Cardiac muscle cell (in vitro differentiated cells and primary cell): ENCODE data around the gene CD3E. TPM values are rescaled to one million over a fixed set of nuclear protein-coding genes. Genes with fewer than 3 reads are reported as not detected.

Experiments used
- DNase-seq, 2 donors: peaks; one replicate each; pipeline versions ENCODE4 v3.0.0 to v3.0.0-alpha.2; 2010 to 2017; ENCODE audit warnings: low read depth in 1 of 2, low spot score in 1 of 2
- H3K27ac ChIP-seq: fragments of 200-600 bp; sonication (generic); 2 replicates; pipeline ENCODE4 v1.5.1; 2016
- H3K27me3 ChIP-seq: fragments of 200-600 bp; sonication (generic); 2 replicates; pipeline ENCODE4 v1.6.0; 2016; ENCODE audit warnings: control low read depth
- H3K36me3 ChIP-seq: fragments of 200-600 bp; sonication (generic); 2 replicates; pipeline ENCODE4 v1.5.1; 2016; ENCODE audit warnings: control low read depth
- H3K4me1 ChIP-seq: fragments of 200-600 bp; sonication (generic); 2 replicates; pipeline ENCODE4 v1.8.1; 2017; ENCODE audit warnings: low read depth, mild to moderate bottlenecking, mixed run types
- H3K4me3 ChIP-seq: fragments of 200-600 bp; sonication (generic); 2 replicates; pipeline ENCODE4 v1.5.1; 2016; ENCODE audit warnings: mild to moderate bottlenecking
- H3K9me3 ChIP-seq: fragments of 200-600 bp; sonication (generic); 2 replicates; pipeline ENCODE4 v1.5.1; 2017; ENCODE audit warnings: low read depth, mild to moderate bottlenecking, control low read depth
- polyA plus RNA-seq: library from polyadenylated mRNA; unstranded; fragments of >200 nt; fragmentation: Nextera tagmentation; extraction: Ambion mirVana; gene quantifications from 2 replicates; pipeline ENCODE4 v1.2.1, GENCODE V29; 2016
- total RNA-seq: library from RNA; depleted of rRNA; stranded (reverse); fragments of >200 nt; gene quantifications from 2 replicates; pipeline ENCODE4 v1.2.3, GENCODE V29; 2016
- TF ChIP-seq, protein P1 (sequence below): IDR thresholded peaks from 2 replicates; pipeline ENCODE4 v1.5.1; 2012; ENCODE audit warnings: low read depth, mild to moderate bottlenecking, low read length

CD3E gene
- total and polyA plus RNA-seq, 2 experiments from 2014 or later: not detected

DNA sequence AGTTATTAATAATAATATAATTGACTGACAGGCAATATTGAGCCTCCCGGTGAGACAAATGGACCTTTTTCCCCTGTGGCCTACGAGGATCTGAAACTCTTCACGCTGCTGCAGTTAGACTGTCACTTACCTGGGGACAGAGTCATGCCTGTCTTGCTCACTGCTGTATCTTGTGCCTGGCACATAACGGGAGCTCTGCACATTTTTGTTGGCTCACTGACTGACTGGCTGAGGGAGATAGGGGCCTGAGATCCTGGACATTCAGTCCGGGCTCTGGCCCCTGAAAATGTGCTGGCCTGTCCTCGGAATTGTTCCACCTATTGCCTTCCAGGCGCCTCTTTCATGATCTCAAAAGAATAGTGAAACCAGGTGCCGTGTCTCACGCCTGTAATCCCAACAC, 38.7 kb downstream of the CD3E start:
- no peak overlapping the region for H3K27ac ChIP-seq
- TF ChIP-seq, protein P1, sequence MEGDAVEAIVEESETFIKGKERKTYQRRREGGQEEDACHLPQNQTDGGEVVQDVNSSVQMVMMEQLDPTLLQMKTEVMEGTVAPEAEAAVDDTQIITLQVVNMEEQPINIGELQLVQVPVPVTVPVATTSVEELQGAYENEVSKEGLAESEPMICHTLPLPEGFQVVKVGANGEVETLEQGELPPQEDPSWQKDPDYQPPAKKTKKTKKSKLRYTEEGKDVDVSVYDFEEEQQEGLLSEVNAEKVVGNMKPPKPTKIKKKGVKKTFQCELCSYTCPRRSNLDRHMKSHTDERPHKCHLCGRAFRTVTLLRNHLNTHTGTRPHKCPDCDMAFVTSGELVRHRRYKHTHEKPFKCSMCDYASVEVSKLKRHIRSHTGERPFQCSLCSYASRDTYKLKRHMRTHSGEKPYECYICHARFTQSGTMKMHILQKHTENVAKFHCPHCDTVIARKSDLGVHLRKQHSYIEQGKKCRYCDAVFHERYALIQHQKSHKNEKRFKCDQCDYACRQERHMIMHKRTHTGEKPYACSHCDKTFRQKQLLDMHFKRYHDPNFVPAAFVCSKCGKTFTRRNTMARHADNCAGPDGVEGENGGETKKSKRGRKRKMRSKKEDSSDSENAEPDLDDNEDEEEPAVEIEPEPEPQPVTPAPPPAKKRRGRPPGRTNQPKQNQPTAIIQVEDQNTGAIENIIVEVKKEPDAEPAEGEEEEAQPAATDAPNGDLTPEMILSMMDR: no peak
- no peaks in the 10 kb centered on the region for H3K36me3 ChIP-seq
- H3K9me3 ChIP-seq: no peaks in the 10 kb centered on the region
- H3K4me1 ChIP-seq: no peaks in the 10 kb centered on the region
- DNase-seq: no peak
- H3K4me3 ChIP-seq: no peak overlapping the region
- H3K27me3 ChIP-seq: peaks cover 36% of the 10 kb centered on the region

DNA sequence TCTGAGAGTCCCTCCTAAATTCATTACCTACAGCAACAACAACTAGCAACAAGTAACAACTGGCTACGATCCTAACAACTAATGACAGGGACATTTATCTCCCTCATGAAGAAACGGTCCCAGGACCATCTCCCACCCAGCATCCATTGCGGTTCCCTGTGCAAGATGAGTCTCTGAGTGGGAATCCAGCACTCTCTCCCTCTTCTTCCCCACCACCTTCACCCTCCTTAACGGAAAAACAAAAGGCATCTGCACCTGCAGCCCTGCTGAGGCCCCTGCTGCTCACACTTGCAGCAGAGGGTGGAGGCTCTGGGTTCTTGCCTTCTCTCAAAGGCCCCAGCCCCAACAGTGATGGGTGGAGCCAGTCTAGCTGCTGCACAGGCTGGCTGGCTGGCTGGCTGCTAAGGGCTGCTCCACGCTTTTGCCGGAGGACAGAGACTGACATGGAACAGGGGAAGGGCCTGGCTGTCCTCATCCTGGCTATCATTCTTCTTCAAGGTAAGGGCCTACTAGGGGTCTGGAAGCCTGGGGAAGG, 39.5 kb downstream of the CD3E start, which contains the start of gene CD3G:
Gene CD3G, plus strand, starts transcription at position 364 of the 535 bp plus-strand sequence. Its CDS starts 80 bp downstream, at position 444.
- no peak within 1 kb of the TSS for H3K4me3 ChIP-seq
- no peaks in the 10 kb centered on the region for H3K36me3 ChIP-seq
- no peak for DNase-seq
- peaks cover 39% of the 10 kb centered on the region for H3K27me3 ChIP-seq
- H3K27ac ChIP-seq: no peak within 1 kb of the TSS
- H3K4me1 ChIP-seq: no peaks in the 10 kb centered on the region
- TF ChIP-seq, protein P1: no peak
- H3K9me3 ChIP-seq: no peaks in the 10 kb centered on the region

DNA sequence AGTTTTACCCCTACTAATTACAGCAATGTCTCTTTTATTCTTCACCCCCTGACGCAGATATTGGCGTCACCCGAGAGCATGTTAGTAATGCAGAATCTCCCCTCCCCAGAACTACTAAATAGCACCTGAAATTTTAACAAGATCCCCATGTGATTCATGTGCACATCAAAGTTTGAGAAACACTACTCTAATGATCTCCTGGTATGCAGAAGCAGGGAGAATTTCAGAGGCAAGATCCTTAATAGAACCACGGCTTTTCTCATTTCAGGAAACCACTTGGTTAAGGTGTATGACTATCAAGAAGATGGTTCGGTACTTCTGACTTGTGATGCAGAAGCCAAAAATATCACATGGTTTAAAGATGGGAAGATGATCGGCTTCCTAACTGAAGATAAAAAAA, 44.9 kb downstream of the CD3E start:
- H3K27me3 ChIP-seq: peaks cover 75% of the 10 kb centered on the region
- TF ChIP-seq, protein P1: no peak
- DNase-seq: no peak

DNA sequence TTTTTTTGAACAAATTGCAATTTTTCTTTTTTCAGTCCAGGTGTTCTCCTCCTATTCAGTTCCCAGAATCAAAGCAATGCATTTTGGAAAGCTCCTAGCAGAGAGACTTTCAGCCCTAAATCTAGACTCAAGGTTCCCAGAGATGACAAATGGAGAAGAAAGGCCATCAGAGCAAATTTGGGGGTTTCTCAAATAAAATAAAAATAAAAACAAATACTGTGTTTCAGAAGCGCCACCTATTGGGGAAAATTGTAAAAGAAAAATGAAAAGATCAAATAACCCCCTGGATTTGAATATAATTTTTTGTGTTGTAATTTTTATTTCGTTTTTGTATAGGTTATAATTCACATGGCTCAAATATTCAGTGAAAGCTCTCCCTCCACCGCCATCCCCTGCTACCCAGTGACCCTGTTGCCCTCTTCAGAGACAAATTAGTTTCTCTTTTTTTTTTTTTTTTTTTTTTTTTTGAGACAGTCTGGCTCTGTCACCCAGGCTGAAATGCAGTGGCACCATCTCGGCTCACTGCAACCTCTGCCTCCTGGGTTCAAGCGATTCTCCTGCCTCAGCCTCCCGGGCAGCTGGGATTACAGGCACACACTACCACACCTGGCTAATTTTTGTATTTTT, 48.7 kb downstream of the CD3E start:
- H3K4me1 ChIP-seq: no peaks in the 10 kb centered on the region
- H3K27ac ChIP-seq: no peak overlapping the region
- DNase-seq: peak; percentile 10 to 43
- no peaks in the 10 kb centered on the region for H3K9me3 ChIP-seq
- no peaks in the 10 kb centered on the region for H3K36me3 ChIP-seq
- H3K27me3 ChIP-seq: peaks cover 65% of the 10 kb centered on the region
- no peak overlapping the region for H3K4me3 ChIP-seq
- TF ChIP-seq, protein P1: peak; percentile 51

More for the DNA sequence above, 44.9 kb downstream of the CD3E start:
- Histone ChIP-seq H3K36me3 (no peaks in the 10 kb centered on the region), H3K4me1 (no peaks in the 10 kb centered on the region), H3K9me3 (no peaks in the 10 kb centered on the region), H3K4me3 (no peak overlapping the region), H3K27ac (no peak overlapping the region)

DNA sequence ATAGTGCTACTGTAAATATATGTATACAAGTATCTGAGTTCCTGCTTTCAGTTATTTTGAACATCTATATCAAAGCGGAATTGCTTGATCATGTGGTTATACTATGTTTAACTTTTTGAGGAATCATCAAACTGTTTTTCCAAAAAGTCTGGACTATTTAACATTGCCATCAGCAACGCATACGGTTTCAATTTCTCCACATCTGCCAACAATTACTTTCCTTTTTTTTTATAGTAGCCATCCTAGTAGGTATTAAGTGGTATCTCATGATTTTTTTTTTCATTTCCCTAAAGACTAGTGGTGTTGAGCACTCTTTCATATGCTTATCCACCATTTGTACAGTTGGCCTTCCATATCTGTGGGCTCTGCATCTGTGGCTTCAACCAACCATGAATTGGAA, 53.5 kb downstream of the CD3E start:
- H3K9me3 ChIP-seq: no peaks in the 10 kb centered on the region
- no peak overlapping the region for H3K4me3 ChIP-seq
- TF ChIP-seq, protein P1: no peak
- no peaks in the 10 kb centered on the region for H3K36me3 ChIP-seq
- no peak for DNase-seq
- no peak overlapping the region for H3K27ac ChIP-seq
- H3K27me3 ChIP-seq: peaks cover 25% of the 10 kb centered on the region
- H3K4me1 ChIP-seq: no peaks in the 10 kb centered on the region
